K562 (cell line): ENCODE measurements around the gene FTO. TPM values are rescaled to one million over a fixed set of nuclear protein-coding genes. Genes with fewer than 3 reads are reported as not detected.

Source experiments
- ATAC-seq: fragments of 200-7000 bp; cut with Tn5 transposase; 3 replicates; pipeline ENCODE4 v1.9.1; 2020; ENCODE audit warnings: moderate library complexity
- BruUV-seq: library from RNA; stranded (reverse); fragments of 400-500 nt; replicated peaks from 2 replicates; lab custom pipeline; 2021; lab: Mats Ljungman, UMichigan
- CTCF ChIA-PET: fragments of 300-600 bp; formaldehyde crosslinking; extraction: SDS; loops from one replicate; lab custom pipeline; 2021; ENCODE audit warnings: low intra/inter-chr PET ratio; lab: Yijun Ruan, JAX
- POLR2A ChIA-PET: fragments of 300-600, 350-650 bp; sonication (Branson Sonifier 250); formaldehyde crosslinking; extraction: SDS; loops from one replicate; lab custom pipeline; 2021; ENCODE audit warnings: antibody characterized with exemption, inconsistent platforms; lab: Yijun Ruan, JAX
- DNase-seq, 4 experiments: peaks; one replicate each; pipeline versions ENCODE4 v3.0.0 to v3.0.0-alpha.2; 2011 to 2018; ENCODE audit warnings: low spot score in 3 of 4, mixed read lengths in 3 of 4; ENCODE audit errors: extremely low read depth in 1 of 4
- FAIRE-seq: peaks from 2 replicates; lab custom pipeline; 2011; peaks lifted over from hg19 to GRCh38; lab: Jason Lieb, UNC
- H2AFZ ChIP-seq: 2 replicates; pipeline ENCODE4 v1.6.0; 2011; ENCODE audit warnings: low read depth, low read length, control low read depth, inconsistent platforms
- H3K27ac ChIP-seq: fragments of 200-600 bp; 3 replicates; pipeline ENCODE4 v1.8.0; 2011; ENCODE audit warnings: low read depth, mild to moderate bottlenecking, control low read depth, inconsistent platforms, low read length, moderate library complexity, mixed read lengths; ENCODE audit errors: extremely low read depth
- H3K27me3 ChIP-seq, 2 experiments: fragments of 300-600 bp in 1 of 2; 2 replicates in 1 of 2; 3 replicates in 1 of 2; pipeline versions ENCODE4 v1.6.0 to v1.8.0; 2011; ENCODE audit warnings: inconsistent platforms in 2 of 2, low read length in 2 of 2, mild to moderate bottlenecking in 1 of 2, mixed read lengths in 1 of 2, moderate library complexity in 1 of 2; ENCODE audit not compliant: control insufficient read depth in 2 of 2, insufficient read depth in 2 of 2
- H3K36me3 ChIP-seq: fragments of 300-600 bp; 3 replicates; pipeline ENCODE4 v1.8.0; 2011; ENCODE audit warnings: mild to moderate bottlenecking, low read length, inconsistent platforms; ENCODE audit not compliant: control insufficient read depth, insufficient read depth
- H3K4me1 ChIP-seq, 2 experiments: fragments of 200-600 bp in 1 of 2; replicated peaks in 1 of 2; 2 replicates in 1 of 2; 3 replicates in 1 of 2; pipeline versions ENCODE4 v1.5.1 to v1.8.0; 2011; ENCODE audit warnings: inconsistent platforms in 2 of 2, low read length in 2 of 2, mild to moderate bottlenecking in 1 of 2, mixed read lengths in 1 of 2, moderate library complexity in 1 of 2; ENCODE audit not compliant: control insufficient read depth in 2 of 2, insufficient read depth in 2 of 2
- H3K4me2 ChIP-seq: 2 replicates; pipeline ENCODE4 v1.6.1; 2011; ENCODE audit warnings: low read length, control low read depth, inconsistent platforms, mixed read lengths; ENCODE audit not compliant: insufficient read depth
- H3K4me3 ChIP-seq: fragments of 200-600 bp; sonication (generic), shearing (Covaris generic); 2 replicates; pipeline ENCODE4 v1.5.1; 2016; ENCODE audit warnings: control low read depth, inconsistent platforms
- H3K79me2 ChIP-seq: fragments of 200-600 bp; 3 replicates; pipeline ENCODE4 v1.8.0; 2011; ENCODE audit warnings: low read length, inconsistent platforms; ENCODE audit not compliant: control insufficient read depth, insufficient read depth
- H3K9ac ChIP-seq, 2 experiments: 2 replicates each; pipeline versions ENCODE4 v1.6.0 to v1.6.1; 2011; ENCODE audit warnings: low read depth in 2 of 2, low read length in 2 of 2, control low read depth in 1 of 2, inconsistent platforms in 1 of 2, mild to moderate bottlenecking in 1 of 2, mixed read lengths in 1 of 2; ENCODE audit not compliant: insufficient read depth in 1 of 2
- H3K9me1 ChIP-seq: one replicate; pipeline ENCODE4 v1.6.0; 2011; ENCODE audit warnings: inconsistent platforms, mild to moderate bottlenecking, low read length, moderate library complexity; ENCODE audit not compliant: control insufficient read depth, insufficient read depth
- H3K9me3 ChIP-seq: replicated peaks from 2 replicates; pipeline ENCODE4 v1.5.1; 2011; ENCODE audit warnings: low read depth, low read length, inconsistent platforms; ENCODE audit not compliant: control insufficient read depth, insufficient read depth
- H4K20me1 ChIP-seq: replicated peaks from 2 replicates; pipeline ENCODE4 v1.6.1; 2011; ENCODE audit warnings: low read length, inconsistent platforms, mixed read lengths; ENCODE audit not compliant: control insufficient read depth, insufficient read depth
- BRD4 ChIP-seq: fragments of 200-600 bp; sonication (generic); IDR thresholded peaks from 2 replicates; pipeline ENCODE4 v1.6.1; 2017; ENCODE audit warnings: inconsistent platforms
- DLX4 ChIP-seq: fragments of 250-450 bp; sonication (Bioruptor Pico); IDR thresholded peaks from 2 replicates; pipeline ENCODE4 v1.6.1; 2021; ENCODE audit warnings: mild to moderate bottlenecking
- DMBX1 ChIP-seq: fragments of 250-450 bp; sonication (Bioruptor Pico); IDR thresholded peaks from 2 replicates; pipeline ENCODE4 v1.8.0; 2022; ENCODE audit warnings: inconsistent platforms, mild to moderate bottlenecking, moderate library complexity, borderline replicate concordance
- ELK3 ChIP-seq: fragments of 450-650 bp; formaldehyde crosslinking; IDR thresholded peaks from 2 replicates; pipeline ENCODE4 v1.4.0; 2020; ENCODE audit warnings: mild to moderate bottlenecking
- FOXA1 ChIP-seq: fragments of 450-650 bp; IDR thresholded peaks from 2 replicates; pipeline ENCODE4 v1.6.1; 2016; ENCODE audit warnings: mild to moderate bottlenecking, borderline replicate concordance
- FOXK2 ChIP-seq, 2 experiments: fragments of 450-650 bp; IDR thresholded peaks in 1 of 2; conservative IDR thresholded peaks in 1 of 2; 2 replicates each; pipeline ENCODE4 v1.6.1; 2016; ENCODE audit warnings: low read depth in 2 of 2, mild to moderate bottlenecking in 1 of 2
- ILF3 ChIP-seq: fragments of 450-650 bp; IDR thresholded peaks from 2 replicates; pipeline ENCODE4 v1.6.1; 2018; ENCODE audit warnings: antibody characterized with exemption, mild to moderate bottlenecking, moderate library complexity, borderline replicate concordance
- ILK ChIP-seq: fragments of 450-650 bp; IDR thresholded peaks from 2 replicates; pipeline ENCODE4 v1.6.1; 2016; ENCODE audit warnings: missing genetic modification characterization, low read depth, mild to moderate bottlenecking, missing compliant biosample characterization, moderate library complexity, borderline replicate concordance
- LCOR ChIP-seq: sonication (generic); formaldehyde crosslinking; IDR thresholded peaks from 2 replicates; pipeline ENCODE4 v1.8.0; 2022; ENCODE audit warnings: mild to moderate bottlenecking, missing genetic modification reagents
- MCM5 ChIP-seq: fragments of 450-650 bp; IDR thresholded peaks from 2 replicates; pipeline ENCODE4 v1.6.1; 2016; ENCODE audit warnings: low read depth
- MEIS2 ChIP-seq: fragments of 450-650 bp; IDR thresholded peaks from 2 replicates; pipeline ENCODE4 v1.6.1; 2014; ENCODE audit warnings: mild to moderate bottlenecking; ENCODE audit not compliant: partially characterized antibody
- NONO ChIP-seq, 2 experiments: fragments of 200-400 bp in 1 of 2; fragments of 450-650 bp in 1 of 2; formaldehyde crosslinking in 1 of 2; IDR thresholded peaks; 2 replicates each; pipeline ENCODE4 v1.6.1; 2017; ENCODE audit warnings: low read depth in 2 of 2, mild to moderate bottlenecking in 2 of 2, moderate library complexity in 2 of 2, low read length in 1 of 2
- SMARCC2 ChIP-seq: fragments of 450-650 bp; IDR thresholded peaks from 2 replicates; pipeline ENCODE4 v1.6.1; 2017; ENCODE audit warnings: antibody characterized with exemption, moderate library complexity, mild to moderate bottlenecking, low read depth
- SPI1 ChIP-seq: IDR thresholded peaks from 2 replicates; pipeline ENCODE4 v1.6.1; 2011; ENCODE audit warnings: low read depth, low read length, control low read depth, borderline replicate concordance
- ZFPM2 ChIP-seq: fragments of 250-450 bp; sonication (Bioruptor Pico); IDR thresholded peaks from 2 replicates; pipeline ENCODE4 v1.5.1; 2022; ENCODE audit warnings: mild to moderate bottlenecking
- ZHX1 ChIP-seq: fragments of 150-350 bp; conservative IDR thresholded peaks from 2 replicates; pipeline ENCODE4 v1.6.1; 2014; ENCODE audit warnings: low read length
- ZNF398 ChIP-seq: fragments of 250-450 bp; sonication (Bioruptor Pico); IDR thresholded peaks from 2 replicates; pipeline ENCODE4 v1.8.0; 2021; ENCODE audit warnings: moderate library complexity, mild to moderate bottlenecking, inconsistent platforms
- WGBS: fragments of 100-300 bp; shearing (Covaris generic); methylation state at CpG from one replicate; pipeline ENCODE4 v1.1.6; 2016; ENCODE audit warnings: low coverage, mixed read lengths; ENCODE audit not compliant: insufficient coverage; ENCODE audit errors: missing lambda C conversion rate; 5-methylcytosine and 5-hydroxymethylcytosine counted together
- in situ Hi-C: fragments of 300-500 bp; cut with MboI; formaldehyde crosslinking; loops from 4 replicates; pipeline ENCODE4 v1.15.0; 2018; ENCODE audit warnings: inconsistent platforms, mixed read lengths
- intact Hi-C: fragments of 100-400 bp; cut with micrococcal nuclease; formaldehyde crosslinking; loops from 2 replicates; pipeline ENCODE4 v1.14.2; 2022
- polyA plus RNA-seq, 8 experiments: library from polyadenylated mRNA; depleted of rRNA in 4 of 8; stranded (reverse) in 5 of 8; unstranded in 3 of 8; fragments of >200 nt; fragmentation: Nextera tagmentation in 2 of 8; fragmentation: Illumina TruSeq in 1 of 8; extraction: Ambion mirVana in 2 of 8; extraction: Trizol in 1 of 8; gene quantifications; 2 replicates each; pipeline versions ENCODE4 v1.2.1 to v1.2.3, GENCODE V29; 2011 to 2014; ENCODE audit warnings: inconsistent platforms in 1 of 8, missing spikeins in 1 of 8
- total RNA-seq, 7 experiments: library from RNA; depleted of rRNA in 6 of 7; stranded (reverse); fragments of >200 nt in 6 of 7; fragmentation: Illumina TruSeq in 2 of 7; extraction: Trizol in 2 of 7; gene quantifications; 2 replicates each; pipeline versions ENCODE4 v1.2.1 to v1.2.3, GENCODE V29; 2011 to 2021; ENCODE audit warnings: low replicate concordance in 1 of 7

FTO gene
- total and polyA plus RNA-seq, 9 of the 15 experiments (the other 6 are each of a cell fraction or from before 2014, with no cell fraction given): 11.3 to 27.7 (median 25.5) TPM

- TF ChIP-seq ZNF398 (CRISPR knock-in tag) (no peak), BRD4 (no peak), ELK3 (no peak), LCOR (CRISPR knock-in tag) (no peak), MEIS2 (no peak), DMBX1 (no peak), NONO (IDR thresholded peaks at IDR 0.05; ENCODE audit: low read depth in 2 of 2, low read length in 1 of 2) (no peak)
Measured at GRCh38 chr16:53999841-54000240, 295.9 kb downstream of the FTO start (continued).

- FAIRE-seq (no peak), ATAC-seq (no peak), DNase-seq (no peak)
- H3K79me2 ChIP-seq: no peaks in the 10 kb centered on the region
- H3K9me3 ChIP-seq: no peaks in the 10 kb centered on the region
- H3K36me3 ChIP-seq: no peaks in the 10 kb centered on the region
- no TSS peak for BruUV-seq
- H3K27ac ChIP-seq: no peak overlapping the region
- CTCF ChIA-PET: no interaction called here
- no peaks in the 10 kb centered on the region for H3K27me3 ChIP-seq
- POLR2A ChIA-PET: no interaction called here
- H3K9ac ChIP-seq: no peak overlapping the region
- in situ Hi-C loops (no loop called here), intact Hi-C loops (no loop called here)
- H4K20me1 ChIP-seq: no peaks in the 10 kb centered on the region
- H3K4me2 ChIP-seq: no peak overlapping the region
- H3K4me3 ChIP-seq: no peak overlapping the region
- H3K4me1 ChIP-seq: no peaks in the 10 kb centered on the region
- no peaks in the 10 kb centered on the region for H3K9me1 ChIP-seq
- 34% methylated on average over 5 of the region's 5 CpGs for WGBS
- H2AFZ ChIP-seq: no peak overlapping the region
- TF ChIP-seq ZHX1 (no peak), ZFPM2 (CRISPR knock-in tag) (no peak), SPI1 (no peak), MCM5 (no peak), ILF3 (no peak), DLX4 (CRISPR knock-in tag) (no peak), SMARCC2 (no peak), FOXA1 (no peak), FOXK2 (conservative IDR thresholded peaks at IDR 0.05 in 1 of 2, IDR thresholded peaks at IDR 0.05 in 1 of 2; ENCODE audit: low read depth in 2 of 2) (no peak), ILK (tag) (no peak)
Measured at GRCh38 chr16:54000361-54000760, 296.4 kb downstream of the FTO start.
